ENCODE data around the gene ADSS1. TPM values are rescaled to one million over a fixed set of nuclear protein-coding genes. Genes with fewer than 3 reads are reported as not detected.

ADSS1 gene
- polyA plus RNA-seq, 1 of the 3 experiments (the other 2 are of a cell fraction): 14.3 TPM

- TF ChIP-seq TAF1 (IDR thresholded peaks at IDR 0.05; ENCODE audit: borderline replicate concordance, low read depth, low read length): no peak
- TF ChIP-seq MEF2A (IDR thresholded peaks at IDR 0.05; ENCODE audit: borderline replicate concordance, low read depth): no peak
- no peak for TF ChIP-seq EZH2phosphoT487 (IDR thresholded peaks at IDR 0.05; ENCODE audit: borderline replicate concordance, low read depth)
- no peak for TF ChIP-seq FOXJ3 (CRISPR knock-in tag; IDR thresholded peaks at IDR 0.05)
- TF ChIP-seq NRF1 (IDR thresholded peaks at IDR 0.05; ENCODE audit: low read depth, low read length): no peak
- TF ChIP-seq GABPA (IDR thresholded peaks at IDR 0.05; ENCODE audit: low read depth): no peak
- TF ChIP-seq USF1 (IDR thresholded peaks at IDR 0.05; ENCODE audit: borderline replicate concordance, low read depth): no peak
- TF ChIP-seq FOXM1 (IDR thresholded peaks at IDR 0.05; ENCODE audit: low read depth): no peak
- TF ChIP-seq TEAD4 (IDR thresholded peaks at IDR 0.05; ENCODE audit: borderline replicate concordance, insufficient read depth): no peak
- TF ChIP-seq RCOR1 (IDR thresholded peaks at IDR 0.05; ENCODE audit: low read length): no peak
- no peak for TF ChIP-seq RFX5 (IDR thresholded peaks at IDR 0.05; ENCODE audit: low read length)
- TF ChIP-seq NFIC (IDR thresholded peaks at IDR 0.05; ENCODE audit: borderline replicate concordance): no peak
- TF ChIP-seq TCF12 (IDR thresholded peaks at IDR 0.05): no peak
- TF ChIP-seq POLR2AphosphoS5 (IDR thresholded peaks at IDR 0.05; ENCODE audit: low read depth, low read length): no peak
- H3K9ac ChIP-seq: peak overlapping the region; percentile 98
- H3K4me3 ChIP-seq (ENCODE audit: low read depth in 2 of 2, low read length in 1 of 2): peak overlapping the region; percentile 88 to 99
- no peaks in the 10 kb centered on the region for H3K9me2 ChIP-seq
- ChIA-PET CTCF (interaction anchor here (1.0 to 4.1 kb wide), 2 partner anchors 13 to 24 kb away, joined by 3 to 37 read pairs; no protein-coding TSS in a partner anchor), POLR2A (no interaction called here)
- peaks cover 8 to 14% of the 10 kb centered on the region in 2 experiments; a peak in 3 of 4 replicates for H3K4me1 ChIP-seq (ENCODE audit: control insufficient read depth in 1 of 2, insufficient read depth in 2 of 2, low read depth in 1 of 2, low read length in 1 of 2)
- no peak overlapping the region for H3K27ac ChIP-seq (ENCODE audit: low read depth in 2 of 2, low read length in 1 of 2)
- no peaks in the 10 kb centered on the region for H3K9me3 ChIP-seq
- H4K20me1 ChIP-seq (ENCODE audit: insufficient read depth): peaks cover 31% of the 10 kb centered on the region
- H3F3A ChIP-seq (replicated peaks; ENCODE audit: insufficient read depth): peaks cover 7% of the 10 kb centered on the region
- H3K27me3 ChIP-seq (ENCODE audit: insufficient read depth): no peaks in the 10 kb centered on the region
- H2AFZ ChIP-seq (ENCODE audit: low read depth): no peak overlapping the region
- peak overlapping the region; percentile 98 for H3K4me2 ChIP-seq
- peaks cover 50% of the 10 kb centered on the region for H3K79me2 ChIP-seq (ENCODE audit: insufficient read depth)
- H3K36me3 ChIP-seq (replicated peaks in 1 of 2; ENCODE audit: control insufficient read depth in 1 of 2, insufficient read depth in 2 of 2, low read length in 1 of 2): peaks cover 8 to 32% of the 10 kb centered on the region in 2 experiments
- no peak for DNase-seq
- WGBS (ENCODE audit: low lambda C conversion rate): 59% methylated on average over 13 of the region's 13 CpGs
Observed at GRCh38 chr14:104754213-104754851, 30.3 kb downstream of the ADSS1 start.

DNA sequence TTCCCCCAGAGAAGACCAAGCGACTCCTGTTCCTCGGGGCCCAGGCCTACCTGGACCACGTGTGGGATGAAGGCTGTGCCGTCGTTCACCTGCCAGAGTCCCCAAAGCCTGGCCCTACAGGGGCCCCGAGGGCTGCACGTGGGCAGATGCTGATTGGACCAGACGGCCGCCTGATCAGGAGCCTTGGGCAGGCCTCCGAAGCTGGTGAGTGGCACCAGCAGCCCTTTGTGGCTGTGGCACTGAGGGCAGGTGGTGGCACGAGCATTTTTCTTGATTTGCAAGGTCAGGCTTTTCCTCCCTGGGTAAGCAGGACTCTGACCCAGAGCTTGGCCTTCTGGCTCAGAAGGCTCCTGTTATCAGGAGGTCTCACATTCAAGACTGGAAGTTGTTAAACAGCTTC is 31.6 kb downstream of the ADSS1 start:
- H3K9me3 ChIP-seq: no peaks in the 10 kb centered on the region
- H3K4me2 ChIP-seq: no peak overlapping the region
- H4K20me1 ChIP-seq (ENCODE audit: insufficient read depth): peaks cover 31% of the 10 kb centered on the region
- peaks cover 8 to 14% of the 10 kb centered on the region in 2 experiments; a peak in 3 of 4 replicates for H3K4me1 ChIP-seq (ENCODE audit: control insufficient read depth in 1 of 2, insufficient read depth in 2 of 2, low read depth in 1 of 2, low read length in 1 of 2)
- CTCF ChIA-PET: interaction anchor here (0.9 to 4.1 kb wide), 4 partner anchors 12 to 29 kb away, joined by 3 to 37 read pairs (median 3); no protein-coding TSS in a partner anchor
- H3K9ac ChIP-seq: no peak overlapping the region
- H3K36me3 ChIP-seq (replicated peaks in 1 of 2; ENCODE audit: control insufficient read depth in 1 of 2, insufficient read depth in 2 of 2, low read length in 1 of 2): peaks cover 8 to 39% of the 10 kb centered on the region in 2 experiments
- POLR2A ChIA-PET: no interaction called here
- H3K27ac ChIP-seq (ENCODE audit: low read depth in 2 of 2, low read length in 1 of 2): no peak overlapping the region
- H3K9me2 ChIP-seq: no peaks in the 10 kb centered on the region
- H3F3A ChIP-seq (replicated peaks; ENCODE audit: insufficient read depth): no peaks in the 10 kb centered on the region
- H3K79me2 ChIP-seq (ENCODE audit: insufficient read depth): peaks cover 50% of the 10 kb centered on the region
- H3K27me3 ChIP-seq (ENCODE audit: insufficient read depth): no peaks in the 10 kb centered on the region
- no peak overlapping the region for H3K4me3 ChIP-seq (ENCODE audit: low read depth in 2 of 2, low read length in 1 of 2)
- TF ChIP-seq FOSL2 (IDR thresholded peaks at IDR 0.05; ENCODE audit: borderline replicate concordance, low read depth) (no peak), EZH2phosphoT487 (IDR thresholded peaks at IDR 0.05; ENCODE audit: borderline replicate concordance, low read depth) (no peak), RCOR1 (IDR thresholded peaks at IDR 0.05; ENCODE audit: low read length) (no peak), RAD21 (IDR thresholded peaks at IDR 0.05; ENCODE audit: low read length) (no peak), USF1 (IDR thresholded peaks at IDR 0.05; ENCODE audit: borderline replicate concordance, low read depth) (no peak), TAF1 (IDR thresholded peaks at IDR 0.05; ENCODE audit: borderline replicate concordance, low read depth, low read length) (no peak), ELF1 (IDR thresholded peaks at IDR 0.05) (no peak), GABPA (IDR thresholded peaks at IDR 0.05; ENCODE audit: low read depth) (no peak), EP300 (IDR thresholded peaks at IDR 0.05; ENCODE audit: borderline replicate concordance in 1 of 2, low read depth in 1 of 2, low read length in 1 of 2) (no peak)
- TF ChIP-seq, protein P1, sequence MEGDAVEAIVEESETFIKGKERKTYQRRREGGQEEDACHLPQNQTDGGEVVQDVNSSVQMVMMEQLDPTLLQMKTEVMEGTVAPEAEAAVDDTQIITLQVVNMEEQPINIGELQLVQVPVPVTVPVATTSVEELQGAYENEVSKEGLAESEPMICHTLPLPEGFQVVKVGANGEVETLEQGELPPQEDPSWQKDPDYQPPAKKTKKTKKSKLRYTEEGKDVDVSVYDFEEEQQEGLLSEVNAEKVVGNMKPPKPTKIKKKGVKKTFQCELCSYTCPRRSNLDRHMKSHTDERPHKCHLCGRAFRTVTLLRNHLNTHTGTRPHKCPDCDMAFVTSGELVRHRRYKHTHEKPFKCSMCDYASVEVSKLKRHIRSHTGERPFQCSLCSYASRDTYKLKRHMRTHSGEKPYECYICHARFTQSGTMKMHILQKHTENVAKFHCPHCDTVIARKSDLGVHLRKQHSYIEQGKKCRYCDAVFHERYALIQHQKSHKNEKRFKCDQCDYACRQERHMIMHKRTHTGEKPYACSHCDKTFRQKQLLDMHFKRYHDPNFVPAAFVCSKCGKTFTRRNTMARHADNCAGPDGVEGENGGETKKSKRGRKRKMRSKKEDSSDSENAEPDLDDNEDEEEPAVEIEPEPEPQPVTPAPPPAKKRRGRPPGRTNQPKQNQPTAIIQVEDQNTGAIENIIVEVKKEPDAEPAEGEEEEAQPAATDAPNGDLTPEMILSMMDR (IDR thresholded peaks at IDR 0.05): no peak
- TF ChIP-seq, protein P2, sequence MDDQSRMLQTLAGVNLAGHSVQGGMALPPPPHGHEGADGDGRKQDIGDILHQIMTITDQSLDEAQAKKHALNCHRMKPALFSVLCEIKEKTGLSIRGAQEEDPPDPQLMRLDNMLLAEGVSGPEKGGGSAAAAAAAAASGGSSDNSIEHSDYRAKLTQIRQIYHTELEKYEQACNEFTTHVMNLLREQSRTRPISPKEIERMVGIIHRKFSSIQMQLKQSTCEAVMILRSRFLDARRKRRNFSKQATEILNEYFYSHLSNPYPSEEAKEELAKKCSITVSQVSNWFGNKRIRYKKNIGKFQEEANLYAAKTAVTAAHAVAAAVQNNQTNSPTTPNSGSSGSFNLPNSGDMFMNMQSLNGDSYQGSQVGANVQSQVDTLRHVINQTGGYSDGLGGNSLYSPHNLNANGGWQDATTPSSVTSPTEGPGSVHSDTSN (IDR thresholded peaks at IDR 0.05): no peak
- no peak overlapping the region for H2AFZ ChIP-seq (ENCODE audit: low read depth)
- no peak for DNase-seq
- WGBS (ENCODE audit: low lambda C conversion rate): 93% methylated on average over 5 of the region's 11 CpGs

Measured in SK-N-SH (cell line).